Testis (tissue), 3 donors: ENCODE data around the gene DDX47. TPM values are rescaled to one million over a fixed set of nuclear protein-coding genes. Genes with fewer than 3 reads are reported as not detected.
"Not testable (repeated sequence)": the region's sequence is repeated elsewhere in the genome, so short reads cannot be mapped to it uniquely, and the experiment has no call there.

Experiments
- DNase-seq: peaks from one replicate; pipeline ENCODE4 v3.0.0-alpha.2; 2019
- H3K27ac ChIP-seq, 2 donors: fragments of 200-600 bp; sonication (generic); one replicate each; pipeline ENCODE4 v1.5.1; 2019
- H3K27me3 ChIP-seq: fragments of 200-600 bp; sonication (generic); one replicate; pipeline ENCODE4 v1.5.1; 2019
- H3K36me3 ChIP-seq: fragments of 200-600 bp; sonication (generic); one replicate; pipeline ENCODE4 v1.5.1; 2017; ENCODE audit warnings: low read depth; ENCODE audit errors: missing control alignments
- H3K4me1 ChIP-seq: fragments of 200-600 bp; sonication (generic); one replicate; pipeline ENCODE4 v1.5.1; 2019
- H3K4me3 ChIP-seq, 2 donors: fragments of 200-600 bp; sonication (generic); one replicate each; pipeline ENCODE4 v1.5.1; 2017 to 2019
- H3K9me3 ChIP-seq: fragments of 200-600 bp; sonication (generic); one replicate; pipeline ENCODE4 v1.5.1; 2017
- CTCF ChIP-seq, 3 experiments: fragments of 450-650 bp in 2 of 3; fragments of 200-600 bp in 1 of 3; sonication (generic) in 1 of 3; IDR thresholded peaks; one replicate each; pipeline ENCODE4 v1.5.1; 2016 to 2019; ENCODE audit warnings: antibody characterized with exemption in 3 of 3, mild to moderate bottlenecking in 2 of 3, moderate library complexity in 1 of 3
- POLR2A ChIP-seq: fragments of 450-650 bp; IDR thresholded peaks from one replicate; pipeline ENCODE4 v1.6.1; 2017; ENCODE audit warnings: antibody characterized with exemption, mild to moderate bottlenecking, moderate library complexity
- WGBS, 2 donors: methylation state at CpG; one replicate each; pipeline ENCODE4 v1.1.5; 2018; 5-methylcytosine and 5-hydroxymethylcytosine counted together
- intact Hi-C: fragments of 100-400 bp; cut with DNase I; formaldehyde crosslinking; loops from one replicate; pipeline ENCODE4 v1.15.1; 2023; ENCODE audit warnings: low total_unique reads
- polyA plus RNA-seq: library from polyadenylated mRNA; stranded (reverse); fragments of 350-450 nt; fragmentation: Illumina TruSeq; extraction: RNeasy Lipid Tissue Mini Kit (QIAGEN cat#74804); gene quantifications from one replicate; pipeline ENCODE4 v1.2.3, GENCODE V29; 2014; ENCODE audit warnings: low read depth, low replicate concordance; ENCODE audit not compliant: insufficient read depth
- total RNA-seq, 2 donors: library from RNA; depleted of rRNA; stranded (reverse); fragments of >200 nt; gene quantifications; one replicate each; pipeline ENCODE4 v1.2.3, GENCODE V29; 2016

DDX47 gene
- total and polyA plus RNA-seq, 3 donors from 2014 or later = 52.4 to 85.4 (median 82.4) TPM

DNA sequence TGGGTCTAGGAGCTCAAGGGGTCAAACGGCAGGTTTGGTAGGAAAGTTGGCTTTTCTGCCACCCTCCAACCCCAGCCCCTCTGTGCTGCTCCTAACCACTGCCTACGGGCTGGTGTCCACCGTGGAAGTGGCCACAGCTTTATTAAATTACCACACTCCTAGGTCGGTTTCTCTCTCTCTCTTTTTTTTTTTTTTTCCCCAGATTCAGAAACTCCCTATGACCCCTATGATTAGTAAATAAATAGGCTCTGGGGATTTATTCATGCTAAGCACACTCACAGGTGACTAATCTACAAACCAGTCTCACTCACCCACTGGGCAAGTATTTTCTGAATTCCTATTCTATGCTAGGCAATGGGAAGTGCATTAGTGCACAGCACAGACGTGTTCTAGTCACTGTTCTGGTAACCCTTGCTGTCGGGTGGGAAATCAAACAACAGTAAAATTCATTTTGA lies 8.7 kb upstream of the DDX47 start:
- intact Hi-C loops = no loop called here
- H3K27me3 ChIP-seq = no peaks in the 10 kb centered on the region
- H3K4me1 ChIP-seq = peaks cover 23% of the 10 kb centered on the region
- no peak overlapping the region for H3K27ac ChIP-seq
- H3K9me3 ChIP-seq = no peaks in the 10 kb centered on the region
- H3K4me3 ChIP-seq = no peak overlapping the region
- WGBS, 2 donors = 73 to 80% methylated on average over 6 of the region's 6 CpGs
- no peaks in the 10 kb centered on the region for H3K36me3 ChIP-seq
- TF ChIP-seq CTCF (IDR thresholded peaks at IDR 0.05) (no peak), POLR2A (no peak)
- no peak for DNase-seq

DNA sequence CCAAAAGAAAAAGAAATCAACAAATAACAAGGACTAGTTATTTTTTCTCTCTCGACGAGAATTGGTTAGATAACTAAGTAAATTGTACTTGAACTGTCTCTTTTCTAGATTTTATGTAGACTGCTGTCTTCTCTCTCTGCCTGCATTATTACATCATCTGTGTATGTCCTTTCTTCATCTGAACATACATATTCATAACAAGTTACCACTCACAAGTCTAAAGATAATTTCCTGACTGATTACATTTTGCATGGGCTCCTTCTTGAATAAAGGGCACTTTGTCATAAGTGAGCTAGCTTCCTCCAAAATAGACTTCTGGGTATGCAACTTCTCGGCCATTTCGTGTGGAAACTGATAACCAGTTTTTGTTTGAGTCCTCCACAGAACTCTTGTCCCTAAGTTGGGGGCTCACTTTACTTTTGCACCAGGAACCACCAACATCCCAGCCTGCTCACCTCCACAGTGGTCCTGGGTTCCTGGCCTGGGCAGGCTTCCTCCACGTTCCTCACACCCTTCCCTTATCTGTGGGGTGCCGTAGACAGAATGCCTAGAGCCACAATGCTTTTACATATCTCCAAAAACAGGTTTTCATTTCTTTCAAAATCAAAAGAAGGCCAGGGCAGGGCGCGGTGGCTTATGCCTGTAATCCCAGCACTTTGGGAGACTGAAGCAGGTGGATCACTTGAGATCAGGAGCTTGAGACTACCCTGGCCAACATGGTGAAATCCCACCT lies 6.2 kb upstream of the DDX47 start:
- Histone ChIP-seq H3K27ac (peak overlapping the region; percentile 53 to 63), H3K27me3 (no peaks in the 10 kb centered on the region), H3K4me1 (peaks cover 28% of the 10 kb centered on the region), H3K4me3 (no peak overlapping the region), H3K36me3 (no peaks in the 10 kb centered on the region), H3K9me3 (no peaks in the 10 kb centered on the region)
- intact Hi-C loops = no loop called here
- DNase-seq = no peak
- 64 to 87% methylated on average over 6 to 8 of the region's 8 CpGs for WGBS, 2 donors
- TF ChIP-seq POLR2A (no peak), CTCF (IDR thresholded peaks at IDR 0.05) (no peak)

GRCh38 chr12:12807517-12807903 lies 5.6 kb upstream of the DDX47 start:
- H3K27me3 ChIP-seq, H3K9me3 ChIP-seq, H3K4me3 ChIP-seq, intact Hi-C loops, DNase-seq, H3K36me3 ChIP-seq: not testable (repeated sequence)
- Histone ChIP-seq H3K4me1 (peaks cover 28% of the 10 kb centered on the region), H3K27ac (peak overlapping the region; percentile 53 to 63)
- 43 to 66% methylated on average over 3 of the region's 3 CpGs for WGBS, 2 donors

DNA sequence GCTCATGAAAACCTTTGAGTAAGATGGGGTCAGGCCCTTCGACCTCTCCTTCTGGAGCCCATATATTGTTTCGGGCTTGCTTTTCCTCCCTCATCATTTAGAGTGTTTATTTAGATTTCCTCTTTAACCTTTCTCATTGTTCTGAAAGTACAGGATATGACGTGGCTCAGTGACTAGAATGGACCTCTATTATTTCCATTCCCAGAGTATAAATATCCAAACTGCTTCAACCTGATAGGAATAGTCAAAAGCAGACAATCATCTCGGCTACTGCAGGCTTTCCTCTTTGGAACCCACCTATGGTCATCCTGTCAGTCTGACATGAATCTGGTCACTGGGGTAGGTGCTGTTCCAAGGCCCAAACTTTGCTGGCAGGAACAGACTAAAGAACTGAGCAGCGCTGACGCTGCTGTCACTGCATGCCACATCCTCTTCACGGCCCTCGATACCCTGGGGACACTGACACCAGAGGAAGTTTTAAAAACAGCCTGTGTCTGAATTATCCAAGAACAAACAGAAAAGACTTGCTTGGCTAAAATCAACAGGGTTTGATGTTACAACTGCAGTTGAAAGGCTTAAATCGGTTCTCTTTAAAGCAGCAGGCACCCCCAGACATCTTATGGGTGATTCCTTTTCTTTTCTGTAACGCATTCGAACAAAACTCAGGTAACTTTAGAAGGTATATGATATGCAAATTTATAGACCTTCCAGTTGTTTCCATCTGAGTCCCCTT lies 5.0 kb upstream of the DDX47 start:
- TF ChIP-seq POLR2A (no peak), CTCF (IDR thresholded peaks at IDR 0.05) (no peak)
- no peak overlapping the region for H3K4me3 ChIP-seq
- WGBS, 2 donors = 39 to 59% methylated on average over 11 of the region's 11 CpGs
- H3K27ac ChIP-seq = peak overlapping the region; percentile 63
- DNase-seq = peak; percentile 30
- intact Hi-C loops = no loop called here
- no peaks in the 10 kb centered on the region for H3K9me3 ChIP-seq
- no peaks in the 10 kb centered on the region for H3K27me3 ChIP-seq
- peaks cover 28% of the 10 kb centered on the region for H3K4me1 ChIP-seq
- no peaks in the 10 kb centered on the region for H3K36me3 ChIP-seq

DNA sequence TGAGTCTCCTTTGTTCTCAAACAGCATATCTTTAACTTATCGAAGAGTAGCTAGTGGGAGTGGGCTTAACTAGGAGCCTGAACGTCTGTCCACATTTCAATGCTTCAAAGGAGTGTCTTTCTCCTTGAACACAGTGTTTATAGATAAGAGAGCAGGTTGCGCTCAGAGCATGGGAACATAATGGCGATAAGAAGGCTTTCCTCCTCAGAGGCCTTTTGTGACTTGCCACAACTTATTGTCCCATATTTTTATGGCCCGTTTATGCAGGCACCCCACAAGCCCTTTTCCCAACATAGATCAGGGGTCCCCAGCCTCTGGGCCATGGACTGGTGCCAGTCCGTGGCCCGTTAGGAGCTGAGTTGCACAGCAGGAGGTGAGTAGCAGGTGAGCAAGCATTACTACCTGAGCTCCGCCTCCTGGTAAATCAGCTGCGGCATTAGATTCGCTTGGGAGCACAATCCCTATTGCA lies 2.6 kb upstream of the DDX47 start:
- WGBS, 2 donors = 57 to 71% methylated on average over 10 of the region's 10 CpGs
- Histone ChIP-seq H3K9me3 (no peaks in the 10 kb centered on the region), H3K36me3 (no peaks in the 10 kb centered on the region), H3K4me3 (no peak overlapping the region), H3K4me1 (peaks cover 44% of the 10 kb centered on the region), H3K27me3 (no peaks in the 10 kb centered on the region), H3K27ac (peak overlapping the region; percentile 63)
- TF ChIP-seq POLR2A = no peak
- DNase-seq = peak; percentile 42
- intact Hi-C loops = no loop called here
